IPS-15b (cell line): ENCODE results near the gene ASB2.

Experiments
- H3K27me3 ChIP-seq: one replicate; pipeline ENCODE4 v1.6.1; 2013; ENCODE audit warnings: low read length; ENCODE audit not compliant: control insufficient read depth, insufficient read depth
- H3K36me3 ChIP-seq: one replicate; pipeline ENCODE4 v1.6.1; 2013; ENCODE audit warnings: low read length; ENCODE audit not compliant: control insufficient read depth, insufficient read depth
- H3K4me1 ChIP-seq: one replicate; pipeline ENCODE4 v1.6.1; 2013; ENCODE audit warnings: mild to moderate bottlenecking, low read length; ENCODE audit not compliant: control insufficient read depth, insufficient read depth
- H3K4me3 ChIP-seq: one replicate; pipeline ENCODE4 v1.5.1; 2013; ENCODE audit warnings: low read depth, low read length
- H3K9ac ChIP-seq: one replicate; pipeline ENCODE4 v1.6.1; 2013; ENCODE audit warnings: low read depth, mild to moderate bottlenecking, low read length
- H3K9me3 ChIP-seq: one replicate; pipeline ENCODE4 v1.6.1; 2013; ENCODE audit warnings: mild to moderate bottlenecking, low read length; ENCODE audit not compliant: control insufficient read depth, insufficient read depth

Gene ASB2

DNA sequence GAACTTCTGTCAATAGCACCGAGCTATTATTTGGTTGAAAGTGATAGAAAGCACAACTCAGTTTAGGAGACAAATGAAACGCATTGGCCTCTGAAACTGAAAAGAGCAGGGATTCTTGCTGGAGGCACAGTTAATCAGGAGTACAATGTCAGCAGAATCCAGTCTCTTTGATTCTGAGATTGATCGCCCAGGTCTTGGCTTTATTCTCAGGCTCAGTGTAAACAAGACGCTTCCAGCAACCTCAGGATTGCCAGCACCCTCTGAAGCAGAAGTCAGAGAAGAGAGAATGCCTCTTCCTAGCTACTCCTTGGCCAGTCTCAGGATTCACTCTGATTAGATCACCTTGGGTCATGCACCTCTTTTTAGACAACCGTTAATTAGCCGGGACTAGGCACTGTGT, 38.0 kb upstream of the ASB2 start:
- no peak overlapping the region for H3K9ac ChIP-seq

DNA sequence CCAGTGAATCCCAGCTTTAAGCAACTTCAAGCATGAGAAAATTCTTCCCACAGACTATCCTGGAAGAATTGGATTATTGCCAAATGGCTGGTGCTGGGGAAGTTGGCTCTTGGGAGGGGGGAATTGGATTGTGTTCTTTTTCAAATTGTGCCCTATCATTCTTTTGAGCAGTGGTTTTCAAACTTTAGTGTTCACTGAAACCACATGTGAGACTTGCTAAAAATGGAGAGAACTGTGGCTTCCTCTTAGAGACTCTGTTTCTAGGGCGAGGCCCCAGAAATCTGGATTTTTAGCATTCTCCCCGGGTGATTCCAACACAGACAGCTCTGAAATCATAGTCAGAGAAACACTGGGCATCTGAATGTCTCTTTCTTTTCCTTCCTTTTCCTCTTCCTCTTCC, 35.4 kb upstream of the ASB2 start:
- H3K4me1 ChIP-seq = no peaks in the 10 kb centered on the region
- no peaks in the 10 kb centered on the region for H3K36me3 ChIP-seq
- H3K9ac ChIP-seq = no peak overlapping the region
- H3K4me3 ChIP-seq = no peak overlapping the region
- H3K27me3 ChIP-seq = no peaks in the 10 kb centered on the region
- no peaks in the 10 kb centered on the region for H3K9me3 ChIP-seq

More for the DNA sequence above, 38.0 kb upstream of the ASB2 start:
- H3K36me3 ChIP-seq = no peaks in the 10 kb centered on the region
- no peaks in the 10 kb centered on the region for H3K4me1 ChIP-seq
- H3K4me3 ChIP-seq = no peak overlapping the region
- no peaks in the 10 kb centered on the region for H3K9me3 ChIP-seq
- H3K27me3 ChIP-seq = no peaks in the 10 kb centered on the region

DNA sequence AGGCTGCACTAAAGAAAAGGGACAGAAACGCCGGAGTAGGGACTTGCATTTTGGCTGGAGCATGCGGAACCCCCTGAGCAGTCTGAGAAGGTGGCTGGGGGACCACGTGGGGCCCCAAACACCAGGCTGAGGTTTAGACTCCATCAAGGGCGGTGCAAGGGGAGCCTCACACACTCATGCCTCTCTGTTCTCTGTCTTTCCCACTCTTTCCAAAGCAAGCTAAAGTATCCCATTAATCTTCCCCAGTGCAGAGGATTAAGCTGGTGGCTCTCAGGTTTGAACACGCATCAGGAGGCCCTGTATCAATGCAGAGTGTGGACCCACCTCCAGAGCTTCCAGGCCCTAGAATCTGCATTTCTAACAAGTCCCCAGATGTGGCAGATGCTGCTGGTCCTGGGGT, 34.3 kb upstream of the ASB2 start:
- Histone ChIP-seq H3K27me3 (no peaks in the 10 kb centered on the region), H3K4me1 (no peaks in the 10 kb centered on the region), H3K9ac (no peak overlapping the region), H3K36me3 (no peaks in the 10 kb centered on the region), H3K9me3 (no peaks in the 10 kb centered on the region), H3K4me3 (no peak overlapping the region)

DNA sequence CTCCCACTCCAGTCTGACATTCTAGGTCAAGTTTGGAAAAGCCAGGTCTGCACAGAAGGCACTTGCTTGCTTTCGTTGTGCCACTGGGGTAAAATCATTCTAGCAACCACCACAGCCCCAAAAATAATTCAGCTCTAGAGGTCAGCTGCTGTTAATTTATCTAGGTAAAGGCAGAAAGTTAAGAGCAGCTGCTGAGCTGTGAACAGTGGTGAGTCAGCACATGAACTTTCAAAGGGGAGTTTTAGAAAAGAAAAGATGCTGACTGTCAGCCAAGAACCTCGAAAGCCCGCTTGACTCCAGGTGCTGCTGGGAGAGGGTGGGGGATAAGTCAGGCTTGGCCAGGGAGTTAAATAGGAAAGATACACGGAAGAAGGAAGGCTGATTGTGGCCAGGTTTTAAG, 33.4 kb upstream of the ASB2 start:
- H3K36me3 ChIP-seq = no peaks in the 10 kb centered on the region
- H3K9ac ChIP-seq = no peak overlapping the region
- no peaks in the 10 kb centered on the region for H3K9me3 ChIP-seq

DNA sequence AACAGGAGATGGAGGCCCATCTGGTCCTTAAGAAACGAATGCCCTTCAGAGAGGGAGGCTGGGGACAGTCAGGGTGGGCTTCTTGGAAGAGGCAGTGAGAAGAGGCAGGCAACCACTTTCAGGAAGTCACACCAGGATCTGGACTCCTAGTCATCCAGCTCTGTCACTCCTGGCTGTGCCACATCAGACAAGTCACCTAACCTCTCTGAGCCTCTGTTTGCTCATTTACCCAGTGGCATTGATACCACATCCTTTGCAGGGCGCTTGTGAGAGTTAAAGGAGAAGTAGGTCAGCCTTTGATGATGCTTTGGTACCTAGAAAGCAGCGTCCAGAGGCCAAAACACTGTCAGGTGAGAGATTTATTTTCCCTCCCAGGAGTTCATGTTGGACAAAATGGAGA, 31.9 kb upstream of the ASB2 start:
- Histone ChIP-seq H3K4me3 (no peak overlapping the region), H3K9ac (no peak overlapping the region), H3K27me3 (no peaks in the 10 kb centered on the region), H3K9me3 (no peaks in the 10 kb centered on the region), H3K36me3 (no peaks in the 10 kb centered on the region), H3K4me1 (no peaks in the 10 kb centered on the region)

More for the DNA sequence above, 33.4 kb upstream of the ASB2 start:
- Histone ChIP-seq H3K4me3 (no peak overlapping the region), H3K4me1 (no peaks in the 10 kb centered on the region), H3K27me3 (no peaks in the 10 kb centered on the region)

DNA sequence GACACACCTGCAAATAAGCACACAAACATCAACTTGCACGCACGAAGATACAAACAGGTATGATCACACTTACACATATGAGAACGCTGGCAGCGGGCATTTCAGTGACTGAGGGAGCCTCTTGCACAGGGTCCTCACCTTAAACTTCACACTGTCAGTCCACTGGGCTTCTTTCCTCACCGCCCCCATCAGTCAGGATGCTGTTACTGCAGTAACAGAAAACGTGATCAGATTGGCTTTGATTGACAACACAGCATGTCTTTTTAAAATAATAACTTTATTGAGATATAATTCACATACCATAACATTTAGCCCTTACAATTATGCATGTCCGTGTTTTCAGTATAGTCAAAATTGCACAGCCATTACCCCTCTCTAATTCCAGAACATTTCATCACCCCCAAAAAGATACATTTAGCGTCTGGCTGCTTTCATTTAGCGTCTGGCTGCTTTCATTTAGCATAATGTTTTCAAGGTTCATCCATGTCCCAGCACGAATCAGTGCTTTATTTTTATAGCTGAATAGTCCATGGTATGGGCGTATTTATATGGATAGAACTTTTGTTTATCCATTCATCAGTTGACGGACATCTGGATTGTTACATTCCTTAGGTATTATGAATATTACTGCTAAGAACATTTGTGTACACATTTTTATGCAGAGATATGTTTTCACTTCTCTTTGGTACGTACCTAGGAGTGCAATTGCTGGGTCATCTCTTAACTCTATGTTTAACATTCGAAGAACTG, 29.1 kb upstream of the ASB2 start:
- Histone ChIP-seq H3K9me3 (no peaks in the 10 kb centered on the region), H3K36me3 (no peaks in the 10 kb centered on the region), H3K27me3 (no peaks in the 10 kb centered on the region), H3K4me1 (peaks cover 2% of the 10 kb centered on the region), H3K4me3 (no peak overlapping the region), H3K9ac (no peak overlapping the region)

DNA sequence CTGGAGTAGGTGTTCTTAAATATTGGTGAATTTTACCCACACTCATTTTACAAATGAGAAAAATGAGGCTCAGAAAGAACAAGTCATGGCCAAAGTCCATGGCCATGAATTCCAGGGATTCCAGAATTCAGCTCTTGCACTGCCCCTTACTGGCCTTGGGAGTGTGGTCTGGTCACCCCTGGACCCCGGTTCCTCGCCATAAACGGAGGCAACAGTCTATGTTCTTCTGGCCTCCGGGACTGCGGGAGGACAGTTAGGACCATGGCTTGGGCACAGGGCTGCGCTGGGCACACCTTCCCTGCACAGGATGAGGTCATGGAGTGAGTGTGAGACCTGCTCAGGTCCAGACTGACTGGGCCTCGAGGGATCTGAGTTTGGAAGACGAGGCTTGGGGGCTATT, 27.6 kb upstream of the ASB2 start:
- Histone ChIP-seq H3K9me3 (no peaks in the 10 kb centered on the region), H3K36me3 (no peaks in the 10 kb centered on the region), H3K4me3 (no peak overlapping the region), H3K27me3 (no peaks in the 10 kb centered on the region), H3K4me1 (peaks cover 2% of the 10 kb centered on the region), H3K9ac (no peak overlapping the region)

DNA sequence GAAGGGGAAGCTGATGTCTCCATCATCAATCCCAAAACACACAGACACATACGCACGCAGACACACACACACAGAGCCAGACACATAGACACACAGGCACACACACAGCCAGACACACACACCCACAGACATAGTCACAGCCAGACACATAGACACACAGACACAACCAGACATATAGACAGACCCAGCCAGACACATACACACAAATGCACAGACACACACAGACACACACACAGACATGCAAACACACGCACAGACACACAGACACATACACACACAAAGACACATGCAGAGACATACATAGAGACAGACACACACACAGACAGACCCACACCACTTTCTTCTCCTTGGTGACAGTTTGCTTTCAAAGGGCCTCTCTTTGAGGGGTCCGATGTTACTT, 27.0 kb upstream of the ASB2 start:
- Histone ChIP-seq H3K4me1 (peaks cover 2% of the 10 kb centered on the region), H3K27me3 (no peaks in the 10 kb centered on the region), H3K4me3 (no peak overlapping the region), H3K36me3 (no peaks in the 10 kb centered on the region), H3K9ac (no peak overlapping the region), H3K9me3 (no peaks in the 10 kb centered on the region)

DNA sequence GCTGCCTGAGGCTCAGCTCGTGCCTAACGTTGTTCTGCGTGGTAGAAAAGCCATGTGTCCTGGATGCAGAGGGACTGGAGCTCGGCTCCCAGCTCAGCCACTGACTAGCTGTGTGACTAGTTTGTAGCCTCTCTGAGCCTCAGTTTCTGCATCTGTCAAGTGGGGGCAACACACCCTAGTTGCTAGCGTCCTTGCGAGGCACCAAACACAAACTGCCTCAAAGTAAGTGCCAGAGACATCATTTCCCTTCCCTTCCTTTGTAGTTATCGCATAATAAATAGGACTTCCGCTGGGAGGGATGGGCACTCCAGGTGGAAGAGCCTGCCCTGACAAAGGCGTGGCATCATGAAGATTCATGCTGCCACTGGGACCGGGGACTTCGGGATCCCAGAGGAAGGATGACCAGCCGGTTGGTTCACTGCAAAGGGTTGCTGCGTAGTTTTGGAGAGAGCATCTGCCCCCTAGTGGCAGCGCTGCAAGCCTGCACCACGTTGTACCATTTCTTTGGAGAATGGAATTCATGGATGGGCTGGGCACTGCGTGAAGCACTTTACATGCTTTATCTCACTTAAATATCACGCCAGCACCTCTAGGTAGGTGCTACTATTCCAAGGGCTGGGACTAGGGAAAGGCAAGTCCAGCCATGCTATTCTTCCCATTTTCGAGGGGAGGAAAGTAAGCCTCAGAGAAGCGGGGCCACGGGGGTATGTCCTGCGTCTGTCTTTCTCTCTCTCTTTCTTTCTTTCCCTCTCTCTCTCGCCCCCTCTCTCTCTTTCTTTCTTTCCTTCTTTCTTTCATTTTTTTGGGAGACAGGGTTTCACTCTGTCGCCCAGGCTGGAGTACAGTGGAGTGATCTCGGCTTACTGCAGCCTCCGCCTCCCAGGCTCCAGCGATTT, 25.4 kb upstream of the ASB2 start:
- no peak overlapping the region for H3K4me3 ChIP-seq
- peaks cover 2% of the 10 kb centered on the region for H3K4me1 ChIP-seq
- H3K9ac ChIP-seq = no peak overlapping the region
- no peaks in the 10 kb centered on the region for H3K27me3 ChIP-seq
- H3K9me3 ChIP-seq = no peaks in the 10 kb centered on the region
- H3K36me3 ChIP-seq = no peaks in the 10 kb centered on the region

DNA sequence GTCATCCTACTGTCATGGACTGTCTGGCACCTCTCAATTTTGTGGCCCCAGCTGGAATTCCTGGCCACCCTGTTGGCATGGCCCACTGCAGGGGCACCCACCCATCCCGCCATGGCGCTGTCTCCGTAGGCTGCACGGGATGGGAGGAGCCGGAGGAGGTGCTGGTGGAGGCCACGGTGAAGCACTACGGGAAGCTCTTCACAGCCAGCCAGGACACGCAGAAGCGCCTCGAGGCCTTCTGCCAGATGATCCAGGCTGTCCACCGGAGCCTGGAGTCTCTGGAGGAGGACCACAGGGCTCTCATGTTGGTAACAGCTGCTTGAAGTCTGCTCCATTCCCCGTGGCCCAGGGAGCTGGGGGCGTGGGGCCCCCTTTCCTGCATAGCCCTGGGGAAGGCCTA, 24.6 kb upstream of the ASB2 start:
- Histone ChIP-seq H3K36me3 (no peaks in the 10 kb centered on the region), H3K4me3 (no peak overlapping the region), H3K4me1 (peaks cover 2% of the 10 kb centered on the region), H3K9me3 (no peaks in the 10 kb centered on the region), H3K9ac (no peak overlapping the region), H3K27me3 (no peaks in the 10 kb centered on the region)

DNA sequence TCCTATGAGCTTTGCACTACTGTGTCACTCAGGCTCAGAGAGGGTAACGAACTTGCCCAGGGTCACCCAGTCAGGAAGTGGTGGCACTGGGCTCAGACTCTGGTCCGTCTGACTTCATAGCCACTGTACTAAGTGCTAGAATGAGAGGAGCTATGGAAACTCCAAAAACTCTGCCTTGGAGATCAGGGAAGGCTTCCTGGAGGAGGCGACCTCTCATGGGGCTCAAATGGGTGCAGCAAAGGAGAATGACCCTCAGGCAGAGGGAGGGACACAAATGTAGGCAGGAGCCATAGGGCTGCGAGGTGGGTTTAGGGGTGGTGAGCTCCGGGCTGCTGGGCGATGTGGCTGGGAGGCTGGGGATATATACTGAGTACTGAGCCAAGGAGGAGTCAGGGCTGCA, 23.9 kb upstream of the ASB2 start:
- peaks cover 2% of the 10 kb centered on the region for H3K4me1 ChIP-seq
- no peaks in the 10 kb centered on the region for H3K27me3 ChIP-seq
- no peak overlapping the region for H3K9ac ChIP-seq
- H3K9me3 ChIP-seq = no peaks in the 10 kb centered on the region
- H3K4me3 ChIP-seq = no peak overlapping the region
- H3K36me3 ChIP-seq = no peaks in the 10 kb centered on the region

DNA sequence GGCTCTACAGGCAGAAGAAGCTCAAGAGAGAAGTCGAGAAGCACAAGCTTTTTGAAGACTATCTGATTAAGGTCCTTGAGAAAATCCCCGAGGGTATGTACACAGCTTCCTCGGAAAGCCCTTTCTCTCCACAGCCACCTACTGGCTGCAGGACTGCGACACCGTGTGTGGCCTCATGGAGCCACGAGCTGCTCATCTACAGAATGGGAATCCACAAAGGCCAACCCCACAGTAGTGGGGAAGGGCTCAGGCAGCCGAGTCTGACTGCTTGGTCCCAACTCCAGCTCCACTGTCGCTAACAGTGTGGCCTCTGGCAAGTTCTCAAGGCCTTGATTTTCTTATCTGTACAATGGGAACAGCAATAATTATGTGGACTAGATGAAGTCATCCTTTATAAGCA, 23.2 kb upstream of the ASB2 start:
- Histone ChIP-seq H3K4me1 (peaks cover 2% of the 10 kb centered on the region), H3K4me3 (no peak overlapping the region), H3K9me3 (no peaks in the 10 kb centered on the region), H3K36me3 (no peaks in the 10 kb centered on the region), H3K9ac (no peak overlapping the region), H3K27me3 (no peaks in the 10 kb centered on the region)
